ENCODE measurements around the gene BBS12.

The BBS12 gene

GRCh38 chr4:122716825-122717448 lies 15.6 kb upstream of the BBS12 start:
- DNase-seq = peak; percentile 21

GRCh38 chr4:122718281-122718680 lies 14.2 kb upstream of the BBS12 start:
- no peak for DNase-seq

GRCh38 chr4:122722256-122722655 lies 10.2 kb upstream of the BBS12 start:
- DNase-seq = no peak

- DNase-seq = no peak
Measured at GRCh38 chr4:122728856-122729255, 3.6 kb upstream of the BBS12 start.

- no peak for DNase-seq
Measured at GRCh38 chr4:122731676-122732075, 828 bp upstream of the BBS12 start.

- DNase-seq = no peak
Measured at GRCh38 chr4:122733787-122734120, 1.2 kb downstream of the BBS12 start.

GRCh38 chr4:122739174-122739573 lies 6.7 kb downstream of the BBS12 start:
- no peak for DNase-seq

- DNase-seq = no peak
Measured at GRCh38 chr4:122742933-122743829, 10.7 kb downstream of the BBS12 start.

- DNase-seq = no peak
Measured at GRCh38 chr4:122744229-122744628, 11.7 kb downstream of the BBS12 start.

GRCh38 chr4:122746485-122746965 lies 14.0 kb downstream of the BBS12 start:
- no peak for DNase-seq

- DNase-seq = no peak
Measured at GRCh38 chr4:122747068-122747467, 14.6 kb downstream of the BBS12 start.

- DNase-seq = no peak
Measured at GRCh38 chr4:122747883-122748282, 15.4 kb downstream of the BBS12 start.

GRCh38 chr4:122749704-122750454 lies 17.4 kb downstream of the BBS12 start:
- no peak for DNase-seq

- no peak for DNase-seq
Measured at GRCh38 chr4:122755675-122756074, 23.2 kb downstream of the BBS12 start.

- peak; percentile 7 for DNase-seq
Measured at GRCh38 chr4:122758033-122758432, 25.5 kb downstream of the BBS12 start.

- DNase-seq = no peak
Measured at GRCh38 chr4:122759639-122760310, 27.3 kb downstream of the BBS12 start.

GRCh38 chr4:122762520-122762919 lies 30.0 kb downstream of the BBS12 start:
- no peak for DNase-seq

- no peak for DNase-seq
Measured at GRCh38 chr4:122762966-122763716, 30.6 kb downstream of the BBS12 start.

GRCh38 chr4:122764071-122764820 lies 31.7 kb downstream of the BBS12 start:
- no peak for DNase-seq

- DNase-seq = no peak
Measured at GRCh38 chr4:122764821-122765215, 32.3 kb downstream of the BBS12 start.

GRCh38 chr4:122765692-122766352 lies 33.3 kb downstream of the BBS12 start:
- DNase-seq = no peak
